ENCODE measurements around the gene VASP.
A peak's percentile ranks its signal among the peaks of the same experiment; 100 is the strongest.

Gene VASP

GRCh38 chr19:45506989-45507871, at the start of gene VASP:
TSS of gene VASP (plus strand) at chr19:45507479. CDS start at chr19:45507772, 293 bp downstream.
- DNase-seq, result peak; percentile 67 to 91 (median 82)

GRCh38 chr19:45457776-45458175, 49.5 kb upstream of the VASP start:
- no peak for DNase-seq

DNA sequence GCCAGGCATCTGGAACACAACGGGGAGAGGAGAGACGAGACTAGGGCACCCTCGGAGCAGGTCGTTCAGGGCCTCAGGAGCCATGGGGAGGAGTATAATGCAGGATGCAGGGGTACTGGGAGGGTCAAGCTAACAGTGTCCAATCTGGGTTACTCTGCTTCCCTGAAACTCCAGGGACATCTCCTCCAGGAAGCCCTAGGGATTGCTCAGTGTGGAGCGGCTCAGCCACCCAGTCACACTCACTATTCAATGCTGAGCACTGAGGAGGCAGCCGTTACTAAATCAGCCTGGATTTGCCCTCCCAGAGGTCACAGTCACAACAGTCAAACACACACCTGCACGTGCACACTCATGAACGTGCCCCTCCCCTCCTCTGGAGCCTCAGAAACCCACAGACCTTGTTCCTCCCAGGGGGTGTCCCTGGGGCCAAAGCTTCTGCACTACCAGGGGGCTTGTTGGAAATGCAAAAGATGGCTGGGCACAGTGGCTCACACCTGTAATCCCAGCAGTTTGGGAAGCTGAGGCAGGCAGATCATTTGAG, 46.4 kb upstream of the VASP start:
- DNase-seq, result no peak

- no peak for DNase-seq
Observed at GRCh38 chr19:45462174-45462573, 45.1 kb upstream of the VASP start.

DNA sequence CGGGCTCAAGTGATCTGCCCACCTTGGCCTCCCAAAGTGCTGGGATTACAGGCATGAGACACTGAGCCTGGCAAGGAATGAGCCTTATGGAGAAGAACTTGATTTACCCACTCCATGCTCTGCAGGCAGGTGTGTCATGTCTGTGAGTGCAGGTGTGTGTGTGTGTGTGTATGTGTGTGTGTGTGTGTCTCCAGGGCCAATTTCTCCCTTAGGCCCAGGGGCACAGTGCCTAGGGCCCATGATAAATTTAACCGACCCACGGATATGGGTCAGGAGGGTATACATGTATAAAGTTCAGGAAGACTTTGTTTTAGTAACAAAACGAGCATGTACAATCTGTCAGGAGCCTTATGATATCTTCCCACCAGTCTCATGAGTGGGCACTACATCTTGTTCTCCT, 44.0 kb upstream of the VASP start:
- DNase-seq, result no peak

GRCh38 chr19:45464274-45464673, 43.0 kb upstream of the VASP start:
- DNase-seq, result no peak

- DNase-seq, result no peak
Observed at GRCh38 chr19:45464852-45465441, 42.3 kb upstream of the VASP start.

GRCh38 chr19:45467115-45467455, 40.2 kb upstream of the VASP start:
- DNase-seq, result no peak

- DNase-seq, result peak; percentile 91 to 98 (median 94)
Observed at GRCh38 chr19:45467456-45468158, 39.7 kb upstream of the VASP start, which contains the start of gene FOSB. TSS of gene FOSB (plus strand) at chr19:45467996. CDS start at chr19:45468587, 591 bp downstream.

DNA sequence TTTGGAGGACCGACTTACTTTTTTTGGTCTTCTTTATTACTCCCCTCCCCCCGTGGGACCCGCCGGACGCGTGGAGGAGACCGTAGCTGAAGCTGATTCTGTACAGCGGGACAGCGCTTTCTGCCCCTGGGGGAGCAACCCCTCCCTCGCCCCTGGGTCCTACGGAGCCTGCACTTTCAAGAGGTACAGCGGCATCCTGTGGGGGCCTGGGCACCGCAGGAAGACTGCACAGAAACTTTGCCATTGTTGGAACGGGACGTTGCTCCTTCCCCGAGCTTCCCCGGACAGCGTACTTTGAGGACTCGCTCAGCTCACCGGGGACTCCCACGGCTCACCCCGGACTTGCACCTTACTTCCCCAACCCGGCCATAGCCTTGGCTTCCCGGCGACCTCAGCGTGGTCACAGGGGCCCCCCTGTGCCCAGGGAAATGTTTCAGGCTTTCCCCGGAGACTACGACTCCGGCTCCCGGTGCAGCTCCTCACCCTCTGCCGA, 39.1 kb upstream of the VASP start:
- DNase-seq, result peak in 2 of 4 experiments; percentile 49 to 57

GRCh38 chr19:45468803-45469131, 38.5 kb upstream of the VASP start:
- DNase-seq, result peak in 2 of 4 experiments; percentile 60 to 63

GRCh38 chr19:45469132-45469944, 37.9 kb upstream of the VASP start:
- DNase-seq, result peak; percentile 79 to 93 (median 84)

GRCh38 chr19:45469945-45470761, 37.1 kb upstream of the VASP start:
- DNase-seq, result peak in 2 of 4 experiments; percentile 30 to 46

DNA sequence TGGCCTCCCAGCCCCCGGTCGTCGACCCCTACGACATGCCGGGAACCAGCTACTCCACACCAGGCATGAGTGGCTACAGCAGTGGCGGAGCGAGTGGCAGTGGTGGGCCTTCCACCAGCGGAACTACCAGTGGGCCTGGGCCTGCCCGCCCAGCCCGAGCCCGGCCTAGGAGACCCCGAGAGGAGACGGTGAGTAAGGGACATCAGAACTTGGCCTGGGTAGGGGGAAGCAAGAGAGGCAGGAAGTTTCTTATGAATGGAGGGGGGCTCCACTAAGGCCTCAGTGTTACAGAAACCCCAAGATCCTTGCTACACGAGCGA, 36.6 kb upstream of the VASP start:
- DNase-seq, result peak in 1 of 4 experiments; percentile 29

GRCh38 chr19:45471111-45471930, 36.0 kb upstream of the VASP start:
- DNase-seq, result peak in 1 of 4 experiments; percentile 17

DNA sequence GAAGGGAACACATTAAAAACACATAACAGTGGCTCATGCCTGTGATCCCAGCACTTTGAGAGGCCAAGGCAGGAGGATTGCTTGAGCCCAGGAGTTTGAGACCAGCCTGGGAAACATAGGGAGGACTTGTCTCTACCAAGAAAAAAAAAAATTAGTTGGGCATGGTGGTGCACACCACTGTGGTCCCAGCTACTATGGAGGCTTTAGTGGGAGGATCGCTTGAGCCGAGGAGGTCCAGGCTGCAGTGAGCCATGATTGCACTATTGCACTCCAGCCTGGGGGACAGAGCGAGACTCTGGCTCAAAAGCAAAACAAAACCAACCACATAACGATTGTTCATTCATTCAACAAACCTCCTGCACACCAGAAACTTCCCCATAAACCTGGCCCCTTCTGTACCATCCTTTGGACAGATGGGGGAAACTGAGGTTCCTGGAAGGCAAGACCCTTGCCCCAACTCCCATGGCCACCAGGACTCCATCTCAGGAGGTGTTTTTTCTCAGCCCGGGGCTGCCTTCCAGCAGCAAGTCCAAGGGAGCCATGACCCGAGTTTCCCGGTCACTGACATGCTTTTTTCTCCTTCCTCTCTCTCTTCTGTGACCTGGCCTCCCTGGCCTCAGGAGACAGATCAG, 35.2 kb upstream of the VASP start:
- no peak for DNase-seq

- DNase-seq, result peak in 2 of 4 experiments; percentile 20 to 31
Observed at GRCh38 chr19:45472563-45473366, 34.5 kb upstream of the VASP start.

DNA sequence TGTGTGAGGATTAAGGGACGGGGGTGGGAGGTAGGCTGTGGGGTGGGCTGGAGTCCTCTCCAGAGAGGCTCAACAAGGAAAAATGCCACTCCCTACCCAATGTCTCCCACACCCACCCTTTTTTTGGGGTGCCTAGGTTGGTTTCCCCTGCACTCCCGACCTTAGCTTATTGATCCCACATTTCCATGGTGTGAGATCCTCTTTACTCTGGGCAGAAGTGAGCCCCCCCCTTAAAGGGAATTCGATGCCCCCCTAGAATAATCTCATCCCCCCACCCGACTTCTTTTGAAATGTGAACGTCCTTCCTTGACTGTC, 34.0 kb upstream of the VASP start:
- DNase-seq, result no peak
